AG10803 (cell line): ENCODE data around the gene NKX3-2.
A peak's percentile ranks its signal among the peaks of the same experiment; 100 is the strongest.

Source experiments
- DNase-seq: peaks from one replicate; pipeline ENCODE4 v3.0.0; 2010; ENCODE audit warnings: low read depth
- H3K4me3 ChIP-seq: 2 replicates; pipeline ENCODE4 v1.5.1; 2011; ENCODE audit warnings: mild to moderate bottlenecking, low read length, control low read depth
- TF ChIP-seq, protein P1 (sequence below): conservative IDR thresholded peaks from 2 replicates; pipeline ENCODE4 v1.5.1; 2011; ENCODE audit warnings: mild to moderate bottlenecking, low read length, control low read depth, inconsistent platforms

NKX3-2 gene

DNA sequence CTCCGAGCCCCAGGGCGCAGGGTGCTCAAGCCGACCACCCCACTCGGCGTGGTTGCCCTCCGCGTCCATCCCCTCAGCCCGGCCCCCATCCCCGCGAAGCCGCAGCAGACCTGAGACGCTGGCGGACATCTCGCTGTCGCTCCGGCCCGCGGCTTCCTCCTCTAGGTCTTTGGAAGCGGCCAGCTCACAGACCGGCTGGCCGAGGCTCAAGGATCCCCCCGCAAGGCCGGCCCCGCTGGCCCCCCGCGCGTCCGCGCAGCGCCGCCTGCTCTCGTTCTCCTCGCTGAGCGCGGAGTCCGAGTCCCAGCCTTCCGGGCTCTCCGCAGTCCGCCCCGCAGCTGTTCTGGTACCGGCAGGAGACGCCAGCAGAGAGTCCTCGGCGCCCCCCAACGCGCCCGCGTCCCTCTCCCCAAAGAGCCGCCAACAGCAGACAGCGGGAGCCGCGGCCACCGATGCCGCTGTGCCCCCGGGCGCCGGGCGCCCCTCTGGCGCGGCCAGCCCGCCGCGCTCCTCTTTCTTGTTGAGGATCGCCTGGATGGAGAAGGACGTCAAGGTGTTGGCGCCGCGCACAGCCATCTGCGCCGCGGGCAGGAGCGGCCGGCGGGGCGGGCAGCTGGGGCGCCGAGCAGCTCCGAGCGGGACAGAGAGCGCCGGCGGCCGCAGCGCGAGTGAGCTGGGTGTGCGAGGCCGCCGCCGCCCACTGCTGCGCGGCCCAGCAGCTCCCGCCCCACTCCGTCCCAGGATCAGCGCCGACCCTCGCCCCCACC, at the start of gene NKX3-2:
Gene NKX3-2 (minus strand): TSS at position 670 of the 767 bp plus-strand sequence. CDS start 94 bp downstream, at position 576.
- TF ChIP-seq, protein P1, sequence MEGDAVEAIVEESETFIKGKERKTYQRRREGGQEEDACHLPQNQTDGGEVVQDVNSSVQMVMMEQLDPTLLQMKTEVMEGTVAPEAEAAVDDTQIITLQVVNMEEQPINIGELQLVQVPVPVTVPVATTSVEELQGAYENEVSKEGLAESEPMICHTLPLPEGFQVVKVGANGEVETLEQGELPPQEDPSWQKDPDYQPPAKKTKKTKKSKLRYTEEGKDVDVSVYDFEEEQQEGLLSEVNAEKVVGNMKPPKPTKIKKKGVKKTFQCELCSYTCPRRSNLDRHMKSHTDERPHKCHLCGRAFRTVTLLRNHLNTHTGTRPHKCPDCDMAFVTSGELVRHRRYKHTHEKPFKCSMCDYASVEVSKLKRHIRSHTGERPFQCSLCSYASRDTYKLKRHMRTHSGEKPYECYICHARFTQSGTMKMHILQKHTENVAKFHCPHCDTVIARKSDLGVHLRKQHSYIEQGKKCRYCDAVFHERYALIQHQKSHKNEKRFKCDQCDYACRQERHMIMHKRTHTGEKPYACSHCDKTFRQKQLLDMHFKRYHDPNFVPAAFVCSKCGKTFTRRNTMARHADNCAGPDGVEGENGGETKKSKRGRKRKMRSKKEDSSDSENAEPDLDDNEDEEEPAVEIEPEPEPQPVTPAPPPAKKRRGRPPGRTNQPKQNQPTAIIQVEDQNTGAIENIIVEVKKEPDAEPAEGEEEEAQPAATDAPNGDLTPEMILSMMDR = no peak
- peak within 1 kb of the TSS; percentile 58 for H3K4me3 ChIP-seq
- DNase-seq = no peak

DNA sequence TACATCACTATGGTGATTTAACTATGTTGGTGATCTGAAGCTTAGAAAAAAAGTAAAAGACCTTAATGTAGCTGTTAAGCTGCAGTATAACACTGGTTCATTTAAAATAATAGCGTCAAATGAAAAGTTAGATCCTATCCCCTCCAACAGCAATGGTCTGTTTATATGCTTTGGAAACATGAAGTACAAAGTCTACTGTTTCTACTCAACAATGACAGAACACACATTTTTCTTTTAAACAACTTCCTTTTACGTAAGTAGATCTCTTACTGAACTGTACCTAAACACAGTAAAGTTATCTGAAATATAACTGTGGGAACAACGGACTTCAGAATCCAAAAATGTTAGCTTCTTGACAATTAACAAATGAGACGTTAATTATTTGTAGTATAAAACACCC, 47.9 kb upstream of the NKX3-2 start:
- TF ChIP-seq, protein P1 = no peak
- no peak for DNase-seq

DNA sequence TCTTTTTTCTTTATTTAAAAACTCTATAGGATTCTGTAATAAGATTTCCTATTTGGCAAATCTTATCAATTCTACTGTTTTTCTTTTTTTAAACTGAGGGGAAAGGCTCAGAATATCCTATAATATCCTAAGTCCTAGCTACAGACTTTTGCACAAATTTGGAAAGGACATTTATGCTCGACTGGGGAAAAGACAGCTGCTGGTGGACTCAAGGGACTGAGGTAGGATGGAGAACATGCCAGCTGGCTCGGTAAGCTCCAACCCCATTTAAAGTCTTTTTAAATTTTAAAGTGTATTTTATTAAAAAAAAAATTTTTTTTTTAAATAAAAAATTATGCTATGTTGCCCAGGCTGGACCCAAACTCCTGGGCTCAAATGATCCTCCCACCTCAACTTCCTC, 46.5 kb upstream of the NKX3-2 start:
- no peak for DNase-seq
- TF ChIP-seq, protein P1 = no peak
- H3K4me3 ChIP-seq = no peak overlapping the region

More for the DNA sequence above, 47.9 kb upstream of the NKX3-2 start:
- no peak overlapping the region for H3K4me3 ChIP-seq

DNA sequence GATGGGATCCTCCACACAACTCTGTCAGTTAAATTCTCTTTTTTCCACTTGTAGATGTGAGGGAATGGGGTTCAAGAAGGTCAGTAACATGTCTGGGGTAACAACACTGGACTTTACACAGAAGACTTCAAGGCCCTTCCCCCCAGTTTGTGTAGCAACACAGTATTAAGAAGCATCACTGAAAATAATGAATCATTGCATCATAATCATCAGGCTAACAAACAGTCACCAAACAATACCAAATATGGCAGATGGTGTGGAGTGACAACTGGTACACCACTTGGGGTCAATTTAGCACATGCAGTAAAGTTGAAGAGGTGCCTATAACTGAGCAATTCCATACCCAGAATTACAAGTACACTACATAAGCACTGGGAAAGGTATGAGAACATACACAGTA, 44.6 kb upstream of the NKX3-2 start:
- no peak overlapping the region for H3K4me3 ChIP-seq
- TF ChIP-seq, protein P1 = no peak
- no peak for DNase-seq

DNA sequence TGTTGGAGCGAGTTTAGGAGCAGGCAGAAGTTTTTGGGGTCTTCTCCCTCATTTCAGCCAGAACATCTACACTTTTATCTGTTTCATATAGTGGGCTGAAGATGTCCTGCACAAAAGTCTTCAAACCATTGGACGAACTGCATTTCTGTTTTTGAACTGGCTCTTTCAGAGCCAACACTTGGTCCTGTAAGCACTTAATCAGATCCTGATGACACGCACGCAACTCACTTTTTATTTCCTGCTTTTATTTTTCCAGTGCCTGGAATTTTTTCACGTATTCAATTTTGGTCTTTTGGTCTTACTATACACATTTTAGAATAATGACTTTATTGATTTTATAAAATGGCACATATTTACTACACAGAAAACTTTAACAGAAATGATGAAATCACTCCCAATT, 40.2 kb upstream of the NKX3-2 start:
- TF ChIP-seq, protein P1 = no peak
- no peak overlapping the region for H3K4me3 ChIP-seq
- DNase-seq = no peak

DNA sequence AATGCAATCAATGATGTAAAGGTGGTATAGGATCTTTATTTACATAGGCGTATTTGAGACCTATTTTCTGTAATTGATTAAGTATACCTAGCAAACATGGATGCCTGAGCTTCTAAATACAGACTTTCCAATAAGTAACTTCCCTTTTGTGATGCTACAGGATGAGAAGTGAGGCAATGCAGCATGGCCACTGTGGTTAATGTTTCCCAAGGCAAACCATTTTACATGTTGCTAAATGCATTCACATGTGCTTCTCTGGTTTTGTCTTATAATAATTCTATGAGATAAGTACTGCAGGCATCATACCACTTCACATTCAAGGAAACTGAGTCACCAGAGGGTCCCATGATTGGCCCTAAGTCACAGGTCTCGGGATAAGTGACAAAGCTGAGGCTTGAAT, 35.7 kb upstream of the NKX3-2 start:
- no peak for DNase-seq
- no peak overlapping the region for H3K4me3 ChIP-seq
- TF ChIP-seq, protein P1 = no peak

DNA sequence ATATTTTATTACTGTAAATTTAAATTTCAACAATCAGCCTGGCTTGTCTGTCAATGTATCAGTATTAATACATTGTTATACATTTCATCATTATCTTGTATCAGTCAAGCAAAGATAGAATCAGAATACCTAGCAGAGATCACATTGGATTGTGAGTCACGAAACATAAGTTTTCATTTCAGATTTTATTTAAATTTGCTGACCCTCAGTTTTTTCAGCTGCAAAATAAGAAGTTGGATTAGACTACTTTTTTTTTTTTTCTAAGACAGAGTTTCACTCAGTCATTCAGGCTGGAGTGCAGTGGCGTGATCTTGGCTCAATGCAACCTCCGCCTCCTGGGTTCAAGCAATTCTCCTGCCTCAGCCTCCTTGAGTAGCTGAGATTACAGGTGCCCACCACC, 33.4 kb upstream of the NKX3-2 start:
- TF ChIP-seq, protein P1 = no peak
- no peak for DNase-seq
- H3K4me3 ChIP-seq = no peak overlapping the region
